Endothelial cell of umbilical vein (primary cell): ENCODE data around the gene RGS4. TPM values are rescaled to one million over a fixed set of nuclear protein-coding genes. Genes with fewer than 3 reads are reported as not detected.

Experiments used
- BruUV-seq: library from RNA; stranded (reverse); fragments of 400-500 nt; replicated peaks from 2 replicates; lab custom pipeline; 2021; lab: Mats Ljungman, UMichigan
- CTCF ChIA-PET: fragments of 300-600, 350-600 bp; sonication (Branson Sonifier 250); formaldehyde crosslinking; loops from one replicate; lab custom pipeline; 2021; ENCODE audit warnings: antibody characterized with exemption, inconsistent platforms; lab: Charles Lee
- POLR2A ChIA-PET: fragments of 300-600, 350-600 bp; sonication (Branson Sonifier 250); formaldehyde crosslinking; loops from one replicate; lab custom pipeline; 2021; ENCODE audit warnings: antibody characterized with exemption, inconsistent platforms; lab: Charles Lee
- DNase-seq: peaks from one replicate; pipeline ENCODE4 v3.0.0-alpha.2; 2011; ENCODE audit warnings: low read depth, low spot score
- FAIRE-seq: peaks from 2 replicates; lab custom pipeline; 2011; peaks lifted over from hg19 to GRCh38; lab: Jason Lieb, UNC
- H2AFZ ChIP-seq: 2 replicates; pipeline ENCODE4 v1.6.0; 2012; ENCODE audit warnings: low read depth, low read length, control low read depth, inconsistent platforms
- H3K27ac ChIP-seq: 2 replicates; pipeline ENCODE4 v1.5.1; 2011; ENCODE audit warnings: low read depth, mild to moderate bottlenecking, control low read depth, low read length, moderate library complexity; ENCODE audit not compliant: insufficient read depth
- H3K27me3 ChIP-seq, 2 experiments: 2 replicates each; pipeline versions ENCODE4 v1.6.0 to v1.6.1; 2011; ENCODE audit warnings: low read length in 2 of 2, mixed read lengths in 1 of 2; ENCODE audit not compliant: control insufficient read depth in 2 of 2, insufficient read depth in 2 of 2
- H3K36me3 ChIP-seq, 2 experiments: 2 replicates in 1 of 2; 3 replicates in 1 of 2; pipeline ENCODE4 v1.5.1; 2011; ENCODE audit warnings: low read length in 2 of 2, mild to moderate bottlenecking in 1 of 2, moderate library complexity in 1 of 2; ENCODE audit not compliant: control insufficient read depth in 2 of 2, insufficient read depth in 2 of 2; ENCODE audit errors: extremely low read depth in 1 of 2
- H3K4me1 ChIP-seq: 3 replicates; pipeline ENCODE4 v1.5.1; 2011; ENCODE audit warnings: mild to moderate bottlenecking, low read length; ENCODE audit not compliant: control insufficient read depth, insufficient read depth; ENCODE audit errors: extremely low read depth
- H3K4me2 ChIP-seq: 2 replicates; pipeline ENCODE4 v1.6.1; 2011; ENCODE audit warnings: low read length, control low read depth, mixed read lengths; ENCODE audit not compliant: insufficient read depth
- H3K4me3 ChIP-seq, 3 experiments: fragments of 200-600 bp in 1 of 3; sonication (generic), shearing (Covaris generic) in 1 of 3; replicated peaks in 1 of 3; 2 replicates each; pipeline ENCODE4 v1.5.1; 2011 to 2016; ENCODE audit warnings: control low read depth in 3 of 3, low read length in 3 of 3, mild to moderate bottlenecking in 2 of 3, inconsistent platforms in 1 of 3, low read depth in 1 of 3, moderate library complexity in 1 of 3; ENCODE audit not compliant: insufficient read depth in 1 of 3
- H3K79me2 ChIP-seq: 2 replicates; pipeline ENCODE4 v1.6.0; 2012; ENCODE audit warnings: low read length, inconsistent platforms; ENCODE audit not compliant: control insufficient read depth, insufficient read depth
- H3K9ac ChIP-seq: replicated peaks from 2 replicates; pipeline ENCODE3; 2011; ENCODE audit warnings: low read length, control low read depth; ENCODE audit not compliant: insufficient read depth; ENCODE audit errors: extremely low read depth
- H3K9me1 ChIP-seq: replicated peaks from 3 replicates; pipeline ENCODE4 v1.6.0; 2011; ENCODE audit warnings: mild to moderate bottlenecking, low read length; ENCODE audit not compliant: control insufficient read depth, insufficient read depth; ENCODE audit errors: extremely low read depth
- H3K9me3 ChIP-seq: replicated peaks from 2 replicates; pipeline ENCODE4 v1.5.1; 2012; ENCODE audit warnings: low read length, inconsistent platforms; ENCODE audit not compliant: control insufficient read depth, insufficient read depth
- H4K20me1 ChIP-seq: replicated peaks from 2 replicates; pipeline ENCODE3; 2011; ENCODE audit warnings: mild to moderate bottlenecking, low read length; ENCODE audit not compliant: control insufficient read depth, insufficient read depth; ENCODE audit errors: extremely low read depth
- CTCF ChIP-seq, 2 donors: IDR thresholded peaks; 1 replicate in 1 of 2; 2 replicates in 1 of 2; pipeline ENCODE4 v1.5.1; 2011; ENCODE audit warnings: low read length in 2 of 2, mild to moderate bottlenecking in 2 of 2, moderate library complexity in 2 of 2, control low read depth in 1 of 2, inconsistent platforms in 1 of 2, low read depth in 1 of 2; ENCODE audit not compliant: insufficient read depth in 1 of 2; ENCODE audit errors: extremely low read depth in 1 of 2
- EZH2 ChIP-seq: IDR thresholded peaks from 2 replicates; pipeline ENCODE4 v1.6.1; 2012; ENCODE audit warnings: borderline replicate concordance, low read depth, mild to moderate bottlenecking, moderate library complexity, low read length, inconsistent platforms; ENCODE audit not compliant: severe bottlenecking
- FOS ChIP-seq: IDR thresholded peaks from 2 replicates; pipeline ENCODE4 v1.6.1; 2011; ENCODE audit warnings: mild to moderate bottlenecking, low read length, moderate library complexity, borderline replicate concordance; ENCODE audit not compliant: insufficient read depth
- GATA2 ChIP-seq: IDR thresholded peaks from 2 replicates; pipeline ENCODE4 v1.7.0; 2011; ENCODE audit warnings: low read depth, mild to moderate bottlenecking, moderate library complexity, mixed read lengths, low read length; ENCODE audit not compliant: insufficient read length, insufficient read depth
- JUN ChIP-seq: IDR thresholded peaks from 2 replicates; pipeline ENCODE4 v1.6.1; 2011; ENCODE audit warnings: borderline replicate concordance, low read depth; ENCODE audit not compliant: insufficient read length, insufficient read depth
- MYC ChIP-seq: IDR thresholded peaks from one replicate; pipeline ENCODE4 v1.6.1; 2011; ENCODE audit warnings: mild to moderate bottlenecking, low read depth, low read length
- POLR2AphosphoS5 ChIP-seq: IDR thresholded peaks from 2 replicates; pipeline ENCODE4 v1.6.1; 2012; ENCODE audit warnings: low read depth, mild to moderate bottlenecking, control low read depth, low read length, moderate library complexity; ENCODE audit not compliant: insufficient read depth
- dilution Hi-C: fragments of 300-500 bp; cut with MboI; formaldehyde crosslinking; loops from one replicate; pipeline ENCODE4 v1.15.0; 2019; ENCODE audit warnings: low sequenced_read_pairs; ENCODE audit not compliant: extremely low pct_ligation_motif_present
- intact Hi-C: fragments of 100-400 bp; cut with micrococcal nuclease; formaldehyde crosslinking; loops from one replicate; pipeline ENCODE4 v1.10.0; 2022
- polyA plus RNA-seq, 4 experiments: library from polyadenylated mRNA; depleted of rRNA in 3 of 4; stranded (reverse) in 3 of 4; unstranded in 1 of 4; fragments of >200 nt; gene quantifications; 2 replicates each; pipeline versions ENCODE4 v1.2.1 to v1.2.3, GENCODE V29; 2011 to 2012; ENCODE audit warnings: missing spikeins in 1 of 4
- total RNA-seq: library from RNA; stranded (reverse); gene quantifications from 2 replicates; pipeline ENCODE4 v1.2.3, GENCODE V29; 2021

RGS4 gene
- total and polyA plus RNA-seq, 2 donors (not counting 3 experiments of a cell fraction or from before 2014, with no cell fraction given), result 14.6 to 59.3 TPM

- Histone ChIP-seq H3K27me3 (no peaks in the 10 kb centered on the region), H3K9me1 (no peaks in the 10 kb centered on the region), H3K4me2 (no peak overlapping the region), H3K4me3 (no peak overlapping the region), H3K9ac (no peak overlapping the region), H4K20me1 (no peaks in the 10 kb centered on the region), H3K79me2 (no peaks in the 10 kb centered on the region), H3K9me3 (no peaks in the 10 kb centered on the region), H2AFZ (no peak overlapping the region), H3K36me3 (no peaks in the 10 kb centered on the region), H3K27ac (no peak overlapping the region), H3K4me1 (no peaks in the 10 kb centered on the region)
- CTCF ChIA-PET, result interaction anchor here (1.7 kb wide), 1 partner anchor 9 kb away, joined by 5 read pairs; no protein-coding TSS in a partner anchor
- POLR2A ChIA-PET, result no interaction called here
- intact Hi-C loops (no loop called here), dilution Hi-C loops (no loop called here)
- DNase-seq (no peak), FAIRE-seq (no peak)
- BruUV-seq, result no TSS peak
- TF ChIP-seq FOS, result no peak
- TF ChIP-seq JUN, result no peak
- TF ChIP-seq EZH2, result no peak
- TF ChIP-seq CTCF (IDR thresholded peaks at IDR 0.05; ENCODE audit: extremely low read depth in 1 of 2, insufficient read depth in 1 of 2, low read depth in 1 of 2, low read length in 2 of 2), result no peak
- no peak for TF ChIP-seq GATA2
- TF ChIP-seq POLR2AphosphoS5, result no peak
- TF ChIP-seq MYC, result no peak
These were observed 26.1 kb downstream of the RGS4 start for GRCh38 chr1:163095213-163095612.
